Thymus (tissue), 11 donors: Measurements from ENCODE around the gene CTNNA3. TPM values are rescaled to one million over a fixed set of nuclear protein-coding genes. Genes with fewer than 3 reads are reported as not detected.
"Not testable (repeated sequence)": the region's sequence is repeated elsewhere in the genome, so short reads cannot be mapped to it uniquely, and the experiment has no call there.

Source experiments
- DNase-seq, 9 donors: peaks; one replicate each; pipeline ENCODE4 v3.0.0-alpha.2; 2013; ENCODE audit warnings: low spot score in 9 of 9, low read depth in 6 of 9, missing footprints in 1 of 9
- H3K27ac ChIP-seq, 2 donors: one replicate each; pipeline ENCODE4 v1.5.1; 2013; ENCODE audit warnings: control low read depth in 1 of 2, low read depth in 1 of 2, low read length in 1 of 2, mild to moderate bottlenecking in 1 of 2, moderate library complexity in 1 of 2
- H3K27me3 ChIP-seq, 2 donors: one replicate each; pipeline ENCODE4 v1.5.1; 2013; ENCODE audit warnings: low read length in 1 of 2; ENCODE audit not compliant: control insufficient read depth in 2 of 2, insufficient read depth in 1 of 2
- H3K36me3 ChIP-seq, 2 donors: one replicate each; pipeline ENCODE4 v1.5.1; 2013; ENCODE audit warnings: low read length in 1 of 2, mild to moderate bottlenecking in 1 of 2, moderate library complexity in 1 of 2; ENCODE audit not compliant: control insufficient read depth in 2 of 2, insufficient read depth in 2 of 2
- H3K4me1 ChIP-seq, 2 donors: one replicate each; pipeline ENCODE4 v1.5.1; 2013; ENCODE audit warnings: low read length in 2 of 2; ENCODE audit not compliant: control insufficient read depth in 2 of 2, insufficient read depth in 2 of 2
- H3K4me3 ChIP-seq, 2 donors: one replicate each; pipeline ENCODE4 v1.5.1; 2013; ENCODE audit warnings: low read length in 2 of 2, control low read depth in 1 of 2, mild to moderate bottlenecking in 1 of 2
- H3K9me3 ChIP-seq, 2 donors: one replicate each; pipeline ENCODE4 v1.5.1; 2013; ENCODE audit warnings: low read length in 1 of 2, mild to moderate bottlenecking in 1 of 2; ENCODE audit not compliant: control insufficient read depth in 2 of 2, insufficient read depth in 1 of 2
- WGBS: extraction: QIAGEN DNeasy Blood & Tissue Kit; methylation state at CpG from one replicate; pipeline ENCODE4 v1.1.7; 2013; 5-methylcytosine and 5-hydroxymethylcytosine counted together
- polyA plus RNA-seq: library from polyadenylated mRNA; stranded (reverse); fragments of 200-250 nt; gene quantifications from one replicate; pipeline ENCODE4 v1.2.3, GENCODE V29; 2013
- total RNA-seq: library from RNA; stranded (reverse); fragments of 120-200 nt; gene quantifications from one replicate; pipeline ENCODE4 v1.2.4, GENCODE V29; 2013
- donor health status: healthy.

The CTNNA3 gene
- total and polyA plus RNA-seq, 2 donors: 0.27 to 0.28 TPM

GRCh38 chr10:67401711-67402110, 294.3 kb downstream of the CTNNA3 start:
- Histone ChIP-seq H3K9me3 (peaks cover 1 to 7% of the 10 kb centered on the region in 2 donors), H3K4me1 (no peaks in the 10 kb centered on the region), H3K4me3 (no peak overlapping the region), H3K36me3 (no peaks in the 10 kb centered on the region), H3K27me3 (no peaks in the 10 kb centered on the region), H3K27ac (no peak overlapping the region)
- no peak for DNase-seq
- 43% methylated on average over 1 of the region's 1 CpG for WGBS

GRCh38 chr10:67386841-67387533, 309.0 kb downstream of the CTNNA3 start:
- 15% methylated on average over 33 of the region's 33 CpGs for WGBS
- not testable (repeated sequence) for H3K27ac ChIP-seq, H3K4me1 ChIP-seq, H3K27me3 ChIP-seq, H3K36me3 ChIP-seq, H3K9me3 ChIP-seq
- DNase-seq: peak in 1 of 9 donors; percentile 17
- H3K4me3 ChIP-seq: peak overlapping the region in 1 of 2 donors; percentile 30

DNA sequence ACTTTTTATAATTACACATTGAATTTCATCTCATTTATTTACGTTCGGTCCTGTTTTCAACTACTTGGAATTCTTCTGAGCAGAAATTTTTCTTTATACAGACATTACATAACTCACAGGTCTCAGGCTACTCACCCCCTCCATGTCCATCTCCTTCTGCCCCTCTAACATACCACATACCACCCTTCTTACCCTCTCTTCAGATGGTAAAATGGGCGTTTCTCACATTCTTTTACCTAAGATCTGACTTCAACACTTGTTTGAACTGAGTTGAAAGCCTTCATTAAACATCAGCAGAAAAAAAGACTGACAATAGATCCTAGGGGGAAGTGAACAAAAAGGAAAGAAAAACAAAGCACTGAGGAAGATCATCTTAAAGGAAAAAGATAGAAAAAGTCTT, 309.7 kb downstream of the CTNNA3 start:
- no peaks in the 10 kb centered on the region for H3K9me3 ChIP-seq
- H3K27me3 ChIP-seq: no peaks in the 10 kb centered on the region
- no peak overlapping the region for H3K27ac ChIP-seq
- H3K4me3 ChIP-seq: no peak overlapping the region
- H3K4me1 ChIP-seq: no peaks in the 10 kb centered on the region
- peak in 1 of 9 donors; percentile 3 for DNase-seq
- H3K36me3 ChIP-seq: no peaks in the 10 kb centered on the region
- 89% methylated on average over 3 of the region's 3 CpGs for WGBS

GRCh38 chr10:67385566-67385965, 310.4 kb downstream of the CTNNA3 start:
- Histone ChIP-seq H3K9me3 (no peaks in the 10 kb centered on the region), H3K27ac (no peak overlapping the region), H3K27me3 (no peaks in the 10 kb centered on the region), H3K4me1 (no peaks in the 10 kb centered on the region), H3K4me3 (no peak overlapping the region), H3K36me3 (no peaks in the 10 kb centered on the region)
- WGBS: 95% methylated on average over 2 of the region's 2 CpGs
- no peak for DNase-seq

DNA sequence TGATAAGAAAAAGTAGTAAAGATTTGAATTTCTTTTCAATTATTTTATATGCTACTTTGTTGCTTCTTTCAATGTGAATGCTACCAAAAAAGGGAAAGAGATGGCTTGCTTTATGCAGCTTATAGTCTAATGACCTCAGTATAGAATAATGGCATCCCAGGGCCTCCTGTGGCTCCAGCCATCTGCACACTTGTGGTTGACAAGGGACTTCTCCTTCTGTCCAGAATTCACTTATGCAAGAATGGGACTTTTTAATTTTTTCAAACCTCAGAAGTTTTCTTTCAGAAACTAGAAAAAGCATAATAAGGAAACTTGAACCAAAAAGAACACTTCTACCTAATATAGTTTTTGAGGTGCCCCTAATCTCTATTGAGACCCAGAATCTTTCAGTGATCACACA, 310.9 kb downstream of the CTNNA3 start:
- Histone ChIP-seq H3K27ac (no peak overlapping the region), H3K36me3 (no peaks in the 10 kb centered on the region), H3K4me3 (no peak overlapping the region), H3K27me3 (no peaks in the 10 kb centered on the region), H3K4me1 (no peaks in the 10 kb centered on the region), H3K9me3 (no peaks in the 10 kb centered on the region)
- no peak for DNase-seq

- 85% methylated on average over 1 of the region's 1 CpG for WGBS
- Histone ChIP-seq H3K27ac (no peak overlapping the region), H3K9me3 (peaks cover 0 to 11% of the 10 kb centered on the region in 2 donors), H3K4me1 (no peaks in the 10 kb centered on the region), H3K27me3 (no peaks in the 10 kb centered on the region), H3K36me3 (no peaks in the 10 kb centered on the region), H3K4me3 (no peak overlapping the region)
- DNase-seq: no peak
Observed at GRCh38 chr10:67331121-67331910, 364.7 kb downstream of the CTNNA3 start.

- peaks cover 0 to 11% of the 10 kb centered on the region in 2 donors for H3K9me3 ChIP-seq
- no peak for DNase-seq
- no peaks in the 10 kb centered on the region for H3K27me3 ChIP-seq
- H3K4me1 ChIP-seq: no peaks in the 10 kb centered on the region
- H3K4me3 ChIP-seq: no peak overlapping the region
- H3K36me3 ChIP-seq: no peaks in the 10 kb centered on the region
- no peak overlapping the region for H3K27ac ChIP-seq
- WGBS: 90% methylated on average over 9 of the region's 9 CpGs
Observed at GRCh38 chr10:67327626-67328535, 368.1 kb downstream of the CTNNA3 start.

GRCh38 chr10:67319976-67320375, 376.0 kb downstream of the CTNNA3 start:
- WGBS: 75% methylated on average over 2 of the region's 2 CpGs
- no peak for DNase-seq
- Histone ChIP-seq H3K4me3 (no peak overlapping the region), H3K9me3 (no peaks in the 10 kb centered on the region), H3K27me3 (no peaks in the 10 kb centered on the region), H3K27ac (no peak overlapping the region), H3K36me3 (no peaks in the 10 kb centered on the region), H3K4me1 (no peaks in the 10 kb centered on the region)

- Histone ChIP-seq H3K9me3 (no peaks in the 10 kb centered on the region), H3K36me3 (no peaks in the 10 kb centered on the region)
Observed at GRCh38 chr10:67308912-67309311, 387.1 kb downstream of the CTNNA3 start.

More at GRCh38 chr10:67308912-67309311, 387.1 kb downstream of the CTNNA3 start:
- no peaks in the 10 kb centered on the region for H3K4me1 ChIP-seq
- H3K27me3 ChIP-seq: no peaks in the 10 kb centered on the region
- DNase-seq: no peak
- no peak overlapping the region for H3K27ac ChIP-seq
- H3K4me3 ChIP-seq: no peak overlapping the region
